Measurements from ENCODE around the gene PRSS36.
A peak's percentile ranks its signal among the peaks of the same experiment; 100 is the strongest.

PRSS36 gene

GRCh38 chr16:31112711-31113110 is 37.2 kb downstream of the PRSS36 start:
- H3K27ac ChIP-seq (ENCODE audit: low read depth, low read length): peak overlapping the region; percentile 65
- peaks cover 0 to 39% (median 38%) of the 10 kb centered on the region in 5 donors for H3K36me3 ChIP-seq (ENCODE audit: control insufficient read depth in 5 of 5, insufficient read depth in 5 of 5, low read length in 5 of 5)
- H3K9me3 ChIP-seq (ENCODE audit: control insufficient read depth in 5 of 5, low read length in 5 of 5): no peaks in the 10 kb centered on the region
- peak overlapping the region in 1 of 5 donors; percentile 6 for H3K9ac ChIP-seq (ENCODE audit: low read length in 5 of 5)
- no peak overlapping the region for H3K4me3 ChIP-seq (ENCODE audit: low read depth in 1 of 5, low read length in 5 of 5)
- H3K4me1 ChIP-seq (ENCODE audit: control insufficient read depth in 5 of 5, insufficient read depth in 5 of 5, low read length in 5 of 5): peaks cover 5 to 49% (median 36%) of the 10 kb centered on the region in 5 donors
- H3K27me3 ChIP-seq (ENCODE audit: control insufficient read depth in 5 of 5, insufficient read depth in 4 of 5, low read length in 5 of 5): no peaks in the 10 kb centered on the region

GRCh38 chr16:31111881-31112466 is 37.9 kb downstream of the PRSS36 start:
- Histone ChIP-seq H3K4me1 (ENCODE audit: control insufficient read depth in 5 of 5, insufficient read depth in 5 of 5, low read length in 5 of 5) (peaks cover 6 to 48% (median 36%) of the 10 kb centered on the region in 5 donors), H3K27ac (ENCODE audit: low read depth, low read length) (peak overlapping the region; percentile 65), H3K27me3 (ENCODE audit: control insufficient read depth in 5 of 5, insufficient read depth in 4 of 5, low read length in 5 of 5) (no peaks in the 10 kb centered on the region), H3K9me3 (ENCODE audit: control insufficient read depth in 5 of 5, low read length in 5 of 5) (no peaks in the 10 kb centered on the region), H3K4me3 (ENCODE audit: low read depth in 1 of 5, low read length in 5 of 5) (no peak overlapping the region), H3K9ac (ENCODE audit: low read length in 5 of 5) (peak overlapping the region in 1 of 5 donors; percentile 6), H3K36me3 (ENCODE audit: control insufficient read depth in 5 of 5, insufficient read depth in 5 of 5, low read length in 5 of 5) (peaks cover 0 to 39% (median 38%) of the 10 kb centered on the region in 5 donors)

GRCh38 chr16:31110106-31111034 is 39.5 kb downstream of the PRSS36 start:
- Histone ChIP-seq H3K36me3 (ENCODE audit: control insufficient read depth in 5 of 5, insufficient read depth in 5 of 5, low read length in 5 of 5) (peaks cover 0 to 39% (median 38%) of the 10 kb centered on the region in 5 donors), H3K9ac (ENCODE audit: low read length in 5 of 5) (no peak overlapping the region), H3K4me1 (ENCODE audit: control insufficient read depth in 5 of 5, insufficient read depth in 5 of 5, low read length in 5 of 5) (peaks cover 6 to 44% (median 43%) of the 10 kb centered on the region in 5 donors), H3K4me3 (ENCODE audit: low read depth in 1 of 5, low read length in 5 of 5) (no peak overlapping the region), H3K27me3 (ENCODE audit: control insufficient read depth in 5 of 5, insufficient read depth in 4 of 5, low read length in 5 of 5) (no peaks in the 10 kb centered on the region), H3K9me3 (ENCODE audit: control insufficient read depth in 5 of 5, low read length in 5 of 5) (no peaks in the 10 kb centered on the region), H3K27ac (ENCODE audit: low read depth, low read length) (no peak overlapping the region)

GRCh38 chr16:31109622-31110021 is 40.2 kb downstream of the PRSS36 start:
- Histone ChIP-seq H3K27me3 (ENCODE audit: control insufficient read depth in 5 of 5, insufficient read depth in 4 of 5, low read length in 5 of 5) (no peaks in the 10 kb centered on the region), H3K4me1 (ENCODE audit: control insufficient read depth in 5 of 5, insufficient read depth in 5 of 5, low read length in 5 of 5) (peaks cover 6 to 43% (median 42%) of the 10 kb centered on the region in 5 donors), H3K36me3 (ENCODE audit: control insufficient read depth in 5 of 5, insufficient read depth in 5 of 5, low read length in 5 of 5) (peaks cover 0 to 39% (median 38%) of the 10 kb centered on the region in 5 donors), H3K9ac (ENCODE audit: low read length in 5 of 5) (no peak overlapping the region), H3K9me3 (ENCODE audit: control insufficient read depth in 5 of 5, low read length in 5 of 5) (no peaks in the 10 kb centered on the region), H3K4me3 (ENCODE audit: low read depth in 1 of 5, low read length in 5 of 5) (peak overlapping the region in 1 of 5 donors; percentile 82), H3K27ac (ENCODE audit: low read depth, low read length) (no peak overlapping the region)

- Histone ChIP-seq H3K4me3 (ENCODE audit: low read depth in 1 of 5, low read length in 5 of 5) (peak overlapping the region in 4 of 5 donors; percentile 66 to 83 (median 80)), H3K36me3 (ENCODE audit: control insufficient read depth in 5 of 5, insufficient read depth in 5 of 5, low read length in 5 of 5) (peaks cover 0 to 39% (median 38%) of the 10 kb centered on the region in 5 donors), H3K9me3 (ENCODE audit: control insufficient read depth in 5 of 5, low read length in 5 of 5) (no peaks in the 10 kb centered on the region), H3K9ac (ENCODE audit: low read length in 5 of 5) (peak overlapping the region in 4 of 5 donors; percentile 91 to 94 (median 93)), H3K27ac (ENCODE audit: low read depth, low read length) (peak overlapping the region; percentile 62), H3K27me3 (ENCODE audit: control insufficient read depth in 5 of 5, insufficient read depth in 4 of 5, low read length in 5 of 5) (no peaks in the 10 kb centered on the region), H3K4me1 (ENCODE audit: control insufficient read depth in 5 of 5, insufficient read depth in 5 of 5, low read length in 5 of 5) (peaks cover 6 to 43% (median 38%) of the 10 kb centered on the region in 5 donors)
Measured at GRCh38 chr16:31108794-31109558, 40.9 kb downstream of the PRSS36 start.

GRCh38 chr16:31108035-31108793 is 41.7 kb downstream of the PRSS36 start, which contains the start of gene BCKDK:
Gene BCKDK (plus strand): TSS chr16:31108386. CDS start chr16:31109224, 838 bp downstream.
- peaks cover 2 to 36% (median 31%) of the 10 kb centered on the region in 5 donors for H3K4me1 ChIP-seq (ENCODE audit: control insufficient read depth in 5 of 5, insufficient read depth in 5 of 5, low read length in 5 of 5)
- H3K36me3 ChIP-seq (ENCODE audit: control insufficient read depth in 5 of 5, insufficient read depth in 5 of 5, low read length in 5 of 5): peaks cover 0 to 39% (median 38%) of the 10 kb centered on the region in 5 donors
- H3K9ac ChIP-seq (ENCODE audit: low read length in 5 of 5): peak within 1 kb of the TSS in 4 of 5 donors; percentile 91 to 94 (median 93)
- peak within 1 kb of the TSS; percentile 62 for H3K27ac ChIP-seq (ENCODE audit: low read depth, low read length)
- no peaks in the 10 kb centered on the region for H3K9me3 ChIP-seq (ENCODE audit: control insufficient read depth in 5 of 5, low read length in 5 of 5)
- peak within 1 kb of the TSS; percentile 19 to 83 (median 77) for H3K4me3 ChIP-seq (ENCODE audit: low read depth in 1 of 5, low read length in 5 of 5)
- no peaks in the 10 kb centered on the region for H3K27me3 ChIP-seq (ENCODE audit: control insufficient read depth in 5 of 5, insufficient read depth in 4 of 5, low read length in 5 of 5)

GRCh38 chr16:31107465-31107867 is 42.4 kb downstream of the PRSS36 start:
- H3K4me3 ChIP-seq (ENCODE audit: low read depth in 1 of 5, low read length in 5 of 5): peak overlapping the region in 1 of 5 donors; percentile 19
- H3K27me3 ChIP-seq (ENCODE audit: control insufficient read depth in 5 of 5, insufficient read depth in 4 of 5, low read length in 5 of 5): no peaks in the 10 kb centered on the region
- H3K27ac ChIP-seq (ENCODE audit: low read depth, low read length): no peak overlapping the region
- no peaks in the 10 kb centered on the region for H3K9me3 ChIP-seq (ENCODE audit: control insufficient read depth in 5 of 5, low read length in 5 of 5)
- H3K36me3 ChIP-seq (ENCODE audit: control insufficient read depth in 5 of 5, insufficient read depth in 5 of 5, low read length in 5 of 5): peaks cover 0 to 33% (median 32%) of the 10 kb centered on the region in 5 donors
- peaks cover 2 to 29% (median 24%) of the 10 kb centered on the region in 5 donors for H3K4me1 ChIP-seq (ENCODE audit: control insufficient read depth in 5 of 5, insufficient read depth in 5 of 5, low read length in 5 of 5)
- H3K9ac ChIP-seq (ENCODE audit: low read length in 5 of 5): no peak overlapping the region

- Histone ChIP-seq H3K9me3 (ENCODE audit: control insufficient read depth in 5 of 5, low read length in 5 of 5) (no peaks in the 10 kb centered on the region), H3K27me3 (ENCODE audit: control insufficient read depth in 5 of 5, insufficient read depth in 4 of 5, low read length in 5 of 5) (no peaks in the 10 kb centered on the region), H3K4me1 (ENCODE audit: control insufficient read depth in 5 of 5, insufficient read depth in 5 of 5, low read length in 5 of 5) (peaks cover 2 to 28% (median 21%) of the 10 kb centered on the region in 5 donors), H3K4me3 (ENCODE audit: low read depth in 1 of 5, low read length in 5 of 5) (no peak overlapping the region), H3K36me3 (ENCODE audit: control insufficient read depth in 5 of 5, insufficient read depth in 5 of 5, low read length in 5 of 5) (peaks cover 0 to 26% (median 26%) of the 10 kb centered on the region in 5 donors), H3K9ac (ENCODE audit: low read length in 5 of 5) (no peak overlapping the region), H3K27ac (ENCODE audit: low read depth, low read length) (no peak overlapping the region)
Measured at GRCh38 chr16:31106509-31107464, 43.1 kb downstream of the PRSS36 start.

Data from subcutaneous abdominal adipose tissue (tissue), 5 donors.